ENCODE measurements around the gene CDO1.

The CDO1 gene

DNA sequence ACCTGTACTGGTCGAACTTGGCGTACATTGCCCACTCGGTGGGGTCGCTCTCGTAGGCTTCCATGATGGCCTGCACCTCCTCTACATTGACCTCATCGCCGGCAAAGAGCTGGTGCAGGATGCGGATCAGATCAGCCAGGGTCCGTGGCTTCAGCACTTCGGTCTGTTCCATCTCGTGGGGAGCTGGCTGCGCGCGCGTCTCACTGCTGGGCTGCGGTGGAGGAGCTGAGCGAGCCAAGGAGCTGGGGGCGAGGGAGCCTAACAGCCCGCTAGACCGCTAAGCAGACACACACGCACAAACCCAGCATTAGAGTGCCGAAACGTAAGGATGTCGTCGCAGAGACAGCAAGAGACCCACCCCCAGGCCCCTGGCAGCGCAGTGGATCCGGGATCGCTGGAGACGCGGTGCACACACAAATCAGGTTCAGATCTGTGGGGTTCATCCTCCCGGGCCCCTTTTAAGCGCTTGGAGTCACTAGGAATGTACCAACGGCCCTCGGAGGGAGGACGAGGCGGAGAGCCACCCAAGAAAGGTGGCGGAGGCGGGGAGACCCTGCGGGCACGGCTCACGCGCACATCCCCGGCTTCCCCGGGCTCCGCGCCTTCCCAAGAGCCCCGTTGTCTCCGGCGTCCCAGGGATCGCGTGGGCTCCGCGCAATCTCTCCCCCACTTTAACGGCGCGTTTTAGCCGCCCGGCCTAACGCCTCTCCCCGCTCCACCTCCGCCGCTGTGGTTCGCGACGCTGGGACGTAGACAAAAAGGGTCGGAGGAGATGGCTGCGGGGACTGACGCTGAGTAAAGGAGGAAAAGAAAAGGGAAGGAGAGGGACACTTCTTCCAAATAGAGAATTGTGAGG lies at the start of gene CDO1:
CDO1 (minus strand) TSS at position 434 of the 856 bp plus-strand sequence; CDS start at position 172, 262 bp downstream.
- peak; percentile 4 for DNase-seq

- no peak for DNase-seq
These were observed 42.9 kb upstream of the CDO1 start for GRCh38 chr5:115859378-115859777.

DNA sequence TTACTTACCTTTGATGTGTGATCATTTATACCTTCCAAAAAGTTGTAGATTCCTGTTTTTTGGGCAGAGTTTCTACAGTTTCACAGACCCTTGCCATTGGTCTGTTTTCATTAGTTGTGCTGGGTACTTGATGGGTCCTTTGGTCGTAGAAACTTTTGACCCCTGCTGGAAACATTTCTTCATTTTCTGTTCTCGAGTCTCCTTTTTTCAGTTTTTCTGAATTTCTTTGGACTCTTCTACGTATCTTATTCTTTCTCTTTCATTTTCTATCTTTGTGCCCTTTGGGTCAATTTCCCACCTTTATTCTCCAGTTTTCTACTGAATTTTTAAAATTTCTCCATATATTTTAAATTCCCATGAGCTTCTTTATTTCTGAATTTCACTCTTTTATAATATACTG lies 41.9 kb upstream of the CDO1 start:
- no peak for DNase-seq

- no peak for DNase-seq
These were observed 41.3 kb upstream of the CDO1 start for GRCh38 chr5:115857626-115858349.

GRCh38 chr5:115857057-115857479 lies 40.6 kb upstream of the CDO1 start:
- DNase-seq = no peak

DNA sequence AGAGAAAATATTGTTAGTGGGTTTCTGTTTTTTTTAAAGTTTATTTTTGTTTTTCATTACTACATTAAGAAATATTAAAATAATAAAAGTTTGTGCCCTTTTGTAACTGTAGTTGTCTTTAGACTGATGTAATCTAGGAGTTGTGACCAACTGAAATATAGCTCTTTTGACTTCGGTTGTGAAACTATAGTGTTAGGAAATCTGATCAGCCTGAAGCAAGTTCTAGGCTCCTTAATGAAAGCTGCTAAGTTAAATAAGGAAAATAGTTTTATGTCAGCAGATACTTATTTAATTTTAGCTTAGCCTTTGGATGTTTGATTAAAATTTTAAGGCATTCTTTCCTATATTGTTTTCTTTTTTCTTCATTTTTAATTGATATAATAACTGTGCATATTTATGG lies 39.5 kb upstream of the CDO1 start:
- no peak for DNase-seq

GRCh38 chr5:115854139-115854538 lies 37.7 kb upstream of the CDO1 start:
- no peak for DNase-seq

GRCh38 chr5:115850744-115851416 lies 34.4 kb upstream of the CDO1 start:
- no peak for DNase-seq

DNA sequence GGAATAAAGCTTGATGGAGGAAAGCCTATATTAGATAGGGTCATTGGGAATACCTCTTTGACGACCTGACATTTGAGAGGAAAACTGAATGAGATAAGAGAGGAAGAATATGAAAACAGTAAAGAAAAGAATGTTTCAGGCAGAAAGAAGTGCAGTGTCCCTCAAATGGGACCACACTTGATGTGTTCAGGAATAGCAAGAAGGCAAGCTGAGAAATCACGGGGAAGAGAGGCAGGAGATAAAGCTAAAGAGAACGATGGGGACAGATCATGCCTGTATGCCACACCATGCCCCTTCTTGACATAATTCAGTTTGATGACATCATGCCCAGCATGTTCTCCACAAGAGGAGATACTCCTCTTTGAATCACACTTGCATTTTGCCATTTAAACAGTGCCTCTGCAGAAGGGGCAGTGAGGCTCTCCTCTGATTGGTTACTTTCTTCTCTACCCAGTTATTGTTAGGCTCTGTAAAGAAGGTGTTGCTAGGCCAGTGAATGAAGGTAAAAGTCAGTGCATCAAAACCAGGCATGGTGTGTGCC lies 32.9 kb upstream of the CDO1 start:
- no peak for DNase-seq

- DNase-seq = no peak
These were observed 30.8 kb upstream of the CDO1 start for GRCh38 chr5:115847290-115847689.

DNA sequence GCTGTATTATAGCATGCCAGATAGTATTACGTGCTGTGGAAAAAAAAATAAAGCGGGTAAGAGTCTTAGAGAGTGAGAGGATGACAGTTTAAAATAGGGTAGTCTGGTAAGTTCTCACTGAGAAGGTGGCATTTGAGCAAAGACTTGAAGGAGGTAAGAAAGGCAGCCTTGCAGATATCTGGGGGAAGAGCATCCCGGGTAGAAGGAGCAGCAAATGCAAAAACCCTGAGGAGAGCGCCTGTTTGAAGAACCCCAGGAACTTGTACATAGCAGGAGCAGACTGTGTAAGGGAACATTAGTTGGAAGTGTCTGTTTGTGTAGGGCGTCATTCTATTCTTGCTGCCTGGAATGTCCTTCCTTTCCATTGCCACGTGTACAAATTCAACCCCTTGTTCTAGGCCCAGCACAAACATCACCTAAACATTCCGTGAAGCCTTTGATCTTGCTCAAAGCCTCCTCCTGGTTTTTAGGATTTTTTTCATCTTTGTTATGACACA lies 27.9 kb upstream of the CDO1 start:
- no peak for DNase-seq

DNA sequence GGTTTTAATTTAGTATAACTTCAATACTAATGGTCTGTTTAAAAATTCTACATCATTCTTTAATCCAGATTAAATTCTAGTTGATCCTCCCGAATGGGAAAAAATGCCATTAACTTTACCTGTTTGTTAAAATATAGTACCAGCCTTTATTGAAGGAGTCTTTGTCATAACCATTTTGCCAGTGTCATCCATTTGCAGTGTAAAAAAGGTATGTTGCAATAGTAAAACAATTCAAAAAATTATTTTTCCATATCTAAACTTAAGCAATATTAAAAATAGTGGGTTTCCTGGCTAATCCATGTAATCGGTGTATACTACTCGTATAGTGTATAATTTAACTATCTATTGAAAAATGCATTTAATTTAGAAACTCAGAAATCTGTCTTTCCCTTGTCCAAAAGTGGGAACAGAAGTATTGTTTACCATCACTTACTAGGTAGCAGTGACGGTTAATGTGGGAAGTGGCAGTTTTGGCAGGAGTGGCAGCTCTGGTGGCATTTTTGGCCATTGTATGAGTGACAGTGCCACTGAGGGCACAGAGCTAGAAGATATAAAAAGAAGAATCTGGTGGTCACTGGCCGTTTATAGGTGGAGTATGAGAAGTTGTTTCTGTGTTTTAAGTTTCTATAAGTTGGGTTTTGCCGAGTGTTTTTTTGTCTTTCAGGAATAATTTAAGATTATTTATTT lies 27.1 kb upstream of the CDO1 start:
- DNase-seq = no peak

GRCh38 chr5:115842952-115843351 lies 26.5 kb upstream of the CDO1 start:
- DNase-seq = no peak

- peak; percentile 24 for DNase-seq
These were observed 25.9 kb upstream of the CDO1 start for GRCh38 chr5:115842089-115842935.

GRCh38 chr5:115841382-115842088 lies 25.1 kb upstream of the CDO1 start, which contains the start of the genes AP3S1 and ATG12:
AP3S1 (plus strand) TSS chr5:115841935; CDS start chr5:115842038, 103 bp downstream.
ATG12 (minus strand) TSS chr5:115841565; CDS start chr5:115841552, 13 bp downstream.
- peak; percentile 92 for DNase-seq

GRCh38 chr5:115840873-115841272 lies 24.4 kb upstream of the CDO1 start:
- no peak for DNase-seq

DNA sequence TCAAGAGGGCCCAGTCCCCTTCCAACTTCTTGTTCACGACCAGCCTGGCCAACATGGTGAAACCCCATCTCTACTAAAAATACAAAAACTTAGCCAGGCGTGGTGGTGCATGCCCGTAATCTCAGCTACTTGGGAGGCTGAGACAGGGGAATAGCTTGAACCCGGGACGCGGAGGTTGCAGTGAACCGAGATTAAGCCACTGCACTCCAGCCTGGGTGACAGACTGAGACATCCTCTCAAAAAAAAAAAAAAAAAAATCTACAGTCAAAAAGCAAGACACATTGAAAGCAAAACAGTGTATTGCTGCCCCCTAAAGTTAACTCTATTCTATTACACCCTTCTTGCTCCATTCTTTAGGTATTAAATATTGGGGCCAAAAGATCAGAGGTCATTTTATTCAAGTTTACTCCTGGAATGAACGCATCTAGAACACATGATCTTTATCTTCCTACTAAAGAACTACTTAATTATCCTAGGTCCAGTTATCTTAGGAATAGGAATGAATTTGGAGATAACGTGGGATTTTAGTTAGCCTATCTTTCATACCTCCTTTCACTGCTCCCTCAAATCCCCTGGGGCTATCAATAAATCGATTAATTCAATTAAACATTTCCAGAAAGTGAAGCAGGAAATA lies 22.5 kb upstream of the CDO1 start:
- peak; percentile 81 for DNase-seq

DNA sequence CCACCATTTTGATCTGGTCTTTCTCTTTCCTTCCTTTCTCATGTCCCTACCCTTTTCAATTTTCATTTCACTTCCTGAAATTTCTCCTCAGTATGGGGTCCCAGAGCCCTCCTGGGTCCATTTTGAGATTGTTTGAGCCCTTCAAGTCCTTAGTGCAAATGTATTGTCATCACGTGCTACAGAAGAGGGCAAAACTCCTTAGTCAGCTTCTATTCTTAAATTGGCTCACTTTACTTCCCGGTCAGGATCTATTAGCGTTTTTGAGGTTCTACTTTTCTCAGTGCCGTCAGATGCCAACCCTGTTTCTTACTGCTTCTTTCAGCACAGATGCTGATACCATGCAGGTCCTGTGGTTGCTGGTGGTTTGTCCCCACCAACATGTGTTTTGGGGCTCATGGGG lies 19.0 kb upstream of the CDO1 start:
- no peak for DNase-seq

DNA sequence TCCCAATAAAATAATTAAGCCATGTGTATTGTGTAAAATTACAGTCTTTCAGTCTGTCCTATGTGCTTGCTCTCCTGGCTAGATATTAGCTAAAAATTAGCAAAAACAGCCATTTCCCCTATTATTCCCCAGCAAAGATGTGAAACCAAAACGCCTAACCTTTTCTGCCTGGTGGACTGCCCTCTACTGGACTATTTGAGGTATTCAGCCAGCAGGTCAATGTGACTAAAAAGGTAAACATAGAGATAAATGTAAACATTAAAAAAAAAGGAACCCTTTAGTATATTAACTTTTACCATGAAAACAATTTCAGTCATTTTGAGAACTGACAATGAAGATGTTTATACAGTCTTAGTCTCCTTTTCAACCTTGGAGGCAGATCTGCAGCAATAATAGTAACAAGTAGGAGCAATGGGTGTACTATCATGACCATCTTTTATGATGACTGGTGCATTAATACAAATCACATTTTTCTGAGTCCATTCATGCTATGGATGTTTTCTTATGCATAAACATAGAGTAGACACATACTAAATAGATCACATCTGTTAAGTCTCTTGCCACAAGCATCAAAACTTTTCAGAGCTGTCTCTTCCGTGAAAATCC lies 14.8 kb upstream of the CDO1 start:
- peak; percentile 61 for DNase-seq

GRCh38 chr5:115829913-115830312 lies 13.5 kb upstream of the CDO1 start:
- no peak for DNase-seq
